PC-3 (cell line): Measurements from ENCODE around the gene GABRB3. TPM values are rescaled to one million over a fixed set of nuclear protein-coding genes. Genes with fewer than 3 reads are reported as not detected.

Experiments used
- ATAC-seq: fragments of 200-7000 bp; cut with Tn5 transposase; 2 replicates; pipeline ENCODE4 v1.9.1; 2020; ENCODE audit warnings: mild to moderate bottlenecking, moderate library complexity
- BruUV-seq: library from RNA; stranded (reverse); fragments of 400-500 nt; replicated peaks from 2 replicates; lab custom pipeline; 2021; lab: Mats Ljungman, UMichigan
- CTCF ChIA-PET: fragments of 300-600 bp; sonication (Branson Sonifier 250); formaldehyde crosslinking; loops from one replicate; lab custom pipeline; 2022; ENCODE audit warnings: antibody characterized with exemption; lab: Charles Lee
- POLR2A ChIA-PET: fragments of 300-600 bp; sonication (Branson Sonifier 250); formaldehyde crosslinking; loops from one replicate; lab custom pipeline; 2022; ENCODE audit warnings: antibody characterized with exemption; ENCODE audit not compliant: unreplicated experiment; lab: Charles Lee
- DNase-seq: peaks from one replicate; pipeline ENCODE4 v3.0.0-alpha.2; 2015
- H2AFZ ChIP-seq: fragments of 300-600 bp; sonication (generic); 2 replicates; pipeline ENCODE4 v1.6.0; 2016; ENCODE audit warnings: antibody characterized with exemption, low read length
- H3F3A ChIP-seq: fragments of 300-600 bp; sonication (generic); one replicate; pipeline ENCODE4 v1.6.0; 2017; ENCODE audit warnings: antibody characterized with exemption, low read length, control low read depth, mild to moderate bottlenecking; ENCODE audit not compliant: unreplicated experiment
- H3K27ac ChIP-seq: fragments of 300-600 bp; sonication (generic); 2 replicates; pipeline ENCODE4 v1.5.1; 2016; ENCODE audit warnings: mild to moderate bottlenecking, low read length
- H3K27me3 ChIP-seq: fragments of 300-600 bp; sonication (generic); 2 replicates; pipeline ENCODE4 v1.6.1; 2016; ENCODE audit warnings: low read length, mixed read lengths
- H3K36me3 ChIP-seq: fragments of 300-600 bp; sonication (generic); 2 replicates; pipeline ENCODE4 v1.6.1; 2016; ENCODE audit warnings: low read depth, mixed run types, low read length, mixed read lengths
- H3K4me1 ChIP-seq: fragments of 300-600 bp; sonication (generic); 2 replicates; pipeline ENCODE4 v1.5.1; 2016; ENCODE audit warnings: low read length; ENCODE audit not compliant: insufficient read depth
- H3K4me2 ChIP-seq: fragments of 300-600 bp; sonication (generic); 2 replicates; pipeline ENCODE4 v1.6.0; 2016; ENCODE audit warnings: low read length
- H3K4me3 ChIP-seq: fragments of 300-600 bp; sonication (generic); 2 replicates; pipeline ENCODE4 v1.5.1; 2016; ENCODE audit warnings: mild to moderate bottlenecking, low read length, mixed read lengths
- H3K79me2 ChIP-seq: fragments of 300-600 bp; sonication (generic); 2 replicates; pipeline ENCODE4 v1.6.1; 2017; ENCODE audit warnings: low read length, mixed read lengths
- H3K9ac ChIP-seq: fragments of 300-600 bp; sonication (generic); 2 replicates; pipeline ENCODE4 v1.6.0; 2016; ENCODE audit warnings: mild to moderate bottlenecking, low read length
- H3K9me2 ChIP-seq: fragments of 300-600 bp; sonication (generic); replicated peaks from 2 replicates; pipeline ENCODE4 v1.6.1; 2016; ENCODE audit warnings: mixed run types, low read length, mixed read lengths
- H3K9me3 ChIP-seq: fragments of 300-600 bp; sonication (generic); 2 replicates; pipeline ENCODE4 v1.6.1; 2016; ENCODE audit warnings: low read length, mixed read lengths
- H4K20me1 ChIP-seq: fragments of 300-600 bp; sonication (generic); 2 replicates; pipeline ENCODE4 v1.6.1; 2016; ENCODE audit warnings: low read length, mixed read lengths
- CTCF ChIP-seq: fragments of 300-600 bp; sonication (generic); conservative IDR thresholded peaks from 2 replicates; pipeline ENCODE4 v1.5.1; 2017; ENCODE audit warnings: antibody characterized with exemption, low read depth, mild to moderate bottlenecking, low read length
- EZH2 ChIP-seq: fragments of 300-600 bp; sonication (generic); IDR thresholded peaks from one replicate; pipeline ENCODE4 v1.6.1; 2017; ENCODE audit warnings: antibody characterized with exemption, mild to moderate bottlenecking, low read length; ENCODE audit not compliant: unreplicated experiment
- EZH2phosphoT487 ChIP-seq: fragments of 300-600 bp; sonication (generic); IDR thresholded peaks from 2 replicates; pipeline ENCODE4 v1.6.1; 2018; ENCODE audit warnings: mild to moderate bottlenecking, antibody characterized with exemption, low read length, borderline replicate concordance
- intact Hi-C: fragments of 100-400 bp; cut with micrococcal nuclease; formaldehyde crosslinking; loops from 2 replicates; pipeline ENCODE4 v1.9.0; 2023
- total RNA-seq: library from RNA; depleted of rRNA; stranded (reverse); fragments of >200 nt; gene quantifications from 2 replicates; pipeline ENCODE4 v1.2.3, GENCODE V29; 2014

GABRB3 gene
- total RNA-seq, 1 experiment from 2014 or later: 6.1 TPM

- Histone ChIP-seq H3K36me3 (no peaks in the 10 kb centered on the region), H3K9me3 (no peaks in the 10 kb centered on the region), H3F3A (no peaks in the 10 kb centered on the region), H3K4me3 (no peak overlapping the region), H3K9ac (no peak overlapping the region), H2AFZ (no peak overlapping the region), H3K79me2 (no peaks in the 10 kb centered on the region), H3K4me2 (no peak overlapping the region), H3K9me2 (no peaks in the 10 kb centered on the region), H3K27me3 (0 out of 2 replicates have a peak, but pooled peaks cover under 1% of the 10 kb centered on the region), H3K4me1 (no peaks in the 10 kb centered on the region), H4K20me1 (no peaks in the 10 kb centered on the region), H3K27ac (no peak overlapping the region)
- no TSS peak for BruUV-seq
- ChIA-PET POLR2A (no interaction called here), CTCF (no interaction called here)
- ATAC-seq (no peak), DNase-seq (no peak)
- no peak for TF ChIP-seq CTCF
- TF ChIP-seq EZH2: no peak
- TF ChIP-seq EZH2phosphoT487: no peak
- intact Hi-C loops: no loop called here
These were observed 127.9 kb downstream of the GABRB3 start for GRCh38 chr15:26644948-26645347.

GRCh38 chr15:26641144-26641543 is 131.7 kb downstream of the GABRB3 start:
- Histone ChIP-seq H3K9me3 (0 out of 2 replicates have a peak, but pooled peaks cover 4% of the 10 kb centered on the region), H3K9me2 (no peaks in the 10 kb centered on the region), H3K27ac (no peak overlapping the region), H3K9ac (no peak overlapping the region), H4K20me1 (no peaks in the 10 kb centered on the region), H3K4me2 (no peak overlapping the region), H3K27me3 (peaks cover 16% of the 10 kb centered on the region; the same call in 1 of the 2 replicates), H3K4me1 (no peaks in the 10 kb centered on the region), H3K79me2 (no peaks in the 10 kb centered on the region), H3K36me3 (no peaks in the 10 kb centered on the region), H3K4me3 (no peak overlapping the region), H3F3A (no peaks in the 10 kb centered on the region), H2AFZ (no peak overlapping the region)
- CTCF ChIA-PET: no interaction called here
- ATAC-seq: no peak
- TF ChIP-seq EZH2phosphoT487: no peak
- no peak for TF ChIP-seq EZH2
- no peak for TF ChIP-seq CTCF
- no peak for DNase-seq
- POLR2A ChIA-PET: no interaction called here
- intact Hi-C loops: no loop called here
- no TSS peak for BruUV-seq

GRCh38 chr15:26640601-26641000 is 132.3 kb downstream of the GABRB3 start:
- intact Hi-C loops: no loop called here
- Histone ChIP-seq H3K9ac (no peak overlapping the region), H3K9me3 (0 out of 2 replicates have a peak, but pooled peaks cover 4% of the 10 kb centered on the region), H3K4me2 (no peak overlapping the region), H3F3A (no peaks in the 10 kb centered on the region), H3K36me3 (no peaks in the 10 kb centered on the region), H3K9me2 (no peaks in the 10 kb centered on the region), H3K4me3 (no peak overlapping the region), H4K20me1 (no peaks in the 10 kb centered on the region), H2AFZ (no peak overlapping the region), H3K4me1 (no peaks in the 10 kb centered on the region), H3K79me2 (no peaks in the 10 kb centered on the region), H3K27ac (no peak overlapping the region), H3K27me3 (peaks cover 16% of the 10 kb centered on the region; the same call in 1 of the 2 replicates)
- POLR2A ChIA-PET: no interaction called here
- DNase-seq (no peak), ATAC-seq (no peak)
- CTCF ChIA-PET: no interaction called here
- BruUV-seq: no TSS peak
- TF ChIP-seq CTCF: no peak
- TF ChIP-seq EZH2: no peak
- TF ChIP-seq EZH2phosphoT487: no peak
